Measurements from ENCODE around the gene CDC25A.
"Not testable (repeated sequence)": the region's sequence is repeated elsewhere in the genome, so short reads cannot be mapped to it uniquely, and the experiment has no call there.

Gene CDC25A

DNA sequence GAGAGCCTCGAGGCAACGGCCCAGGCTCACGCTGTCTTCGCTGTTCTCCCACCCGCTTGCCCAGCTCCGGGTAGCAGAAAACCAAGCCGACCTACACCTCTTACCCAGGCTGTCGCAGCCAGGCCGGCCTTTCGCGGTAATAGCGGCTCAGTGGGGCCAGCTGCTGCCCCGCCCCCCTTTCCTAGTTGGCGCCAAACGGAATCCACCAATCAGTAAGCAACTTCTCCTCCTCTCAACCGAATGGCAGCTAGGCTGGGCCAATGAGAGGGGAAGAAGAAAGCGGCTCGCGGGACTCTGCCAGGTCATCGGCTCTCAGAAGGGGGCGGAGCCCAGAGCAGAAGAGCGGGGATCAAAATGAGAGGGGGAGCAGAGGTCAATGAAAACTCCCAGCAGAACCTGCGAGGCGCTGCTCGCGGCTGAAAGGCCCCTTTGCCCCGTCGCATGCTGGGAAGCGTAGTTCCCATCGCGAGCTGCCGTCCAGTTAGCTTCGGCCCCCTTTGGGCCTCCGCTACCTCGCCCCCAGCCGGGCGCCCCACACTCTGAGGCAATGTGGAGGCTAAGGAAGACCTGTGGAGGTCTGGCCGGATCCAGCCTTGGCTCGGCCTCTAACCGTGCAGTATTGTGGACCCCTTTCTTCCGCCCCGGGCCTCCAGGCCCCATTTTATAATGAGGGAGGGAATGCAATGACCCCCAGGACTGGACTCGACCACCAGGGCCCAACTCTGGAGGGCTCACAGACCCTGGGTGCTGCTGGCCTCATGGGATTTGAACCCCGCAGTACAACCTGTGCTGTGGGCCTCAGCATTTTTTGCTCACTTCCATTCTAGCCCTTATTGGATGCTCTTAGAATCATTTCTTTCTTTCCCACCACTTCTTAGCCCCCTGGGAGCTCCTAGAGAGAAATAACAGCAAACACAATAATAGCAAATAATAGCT, at the start of gene CDC25A:
Gene CDC25A (minus strand): TSS at position 152 of the 936 bp plus-strand sequence. CDS start 470 bp downstream, outside the sequence.
- FAIRE-seq: peak; percentile 99

- FAIRE-seq: no peak
These were observed 48.3 kb upstream of the CDC25A start for GRCh38 chr3:48236531-48236930.

GRCh38 chr3:48233542-48233941, 45.3 kb upstream of the CDC25A start:
- FAIRE-seq: no peak

GRCh38 chr3:48232734-48233133, 44.5 kb upstream of the CDC25A start:
- no peak for FAIRE-seq

DNA sequence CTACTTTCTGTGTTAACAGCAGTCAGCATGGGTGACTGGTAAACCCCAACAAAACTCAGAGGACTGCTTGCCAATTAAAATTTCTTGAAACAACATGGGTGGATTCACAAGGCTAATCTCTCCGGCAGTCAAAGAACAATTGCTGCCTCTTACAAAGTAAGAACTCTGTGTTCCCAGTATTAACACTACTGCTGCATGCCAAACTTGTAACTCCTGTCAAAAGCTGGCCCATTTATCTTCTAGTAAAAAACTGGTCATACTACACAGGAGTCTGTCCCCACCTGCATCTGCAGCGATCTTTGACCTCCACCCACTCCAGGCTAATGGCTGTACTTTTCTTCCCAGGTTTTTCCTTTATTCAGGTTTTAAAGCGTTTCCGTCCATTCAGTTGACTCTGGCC, 44.0 kb upstream of the CDC25A start:
- FAIRE-seq: no peak

GRCh38 chr3:48226939-48227338, 38.7 kb upstream of the CDC25A start:
- no peak for FAIRE-seq

- FAIRE-seq: no peak
These were observed 37.4 kb upstream of the CDC25A start for GRCh38 chr3:48225587-48225986.

GRCh38 chr3:48222616-48223513, 34.6 kb upstream of the CDC25A start, which contains the start of gene CAMP:
TSS of gene CAMP (plus strand) at chr3:48223495. CDS start at chr3:48223512, 17 bp downstream.
- FAIRE-seq: no peak

DNA sequence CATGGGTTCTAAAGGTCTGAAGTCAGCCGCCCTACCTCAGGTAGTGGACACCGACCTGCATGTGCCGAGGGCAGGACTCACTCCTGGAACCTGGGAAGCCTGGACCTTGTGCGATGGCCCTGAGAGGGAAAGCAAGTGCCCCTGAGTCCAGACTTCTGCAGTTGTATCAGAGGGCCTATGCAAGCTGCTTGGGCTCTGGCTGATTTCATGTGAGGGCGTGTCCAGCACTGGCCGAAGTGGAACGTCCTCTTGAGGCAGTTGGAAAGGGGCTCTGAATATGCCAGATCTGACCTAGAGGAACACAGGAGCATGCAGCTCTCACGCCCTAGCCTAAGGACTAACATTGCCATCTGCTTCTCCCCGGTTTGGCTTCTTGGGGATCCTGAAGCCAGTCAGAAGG, 32.5 kb upstream of the CDC25A start:
- FAIRE-seq: no peak

GRCh38 chr3:48219543-48219942, 31.3 kb upstream of the CDC25A start:
- FAIRE-seq: no peak

GRCh38 chr3:48218537-48218936, 30.3 kb upstream of the CDC25A start:
- no peak for FAIRE-seq

DNA sequence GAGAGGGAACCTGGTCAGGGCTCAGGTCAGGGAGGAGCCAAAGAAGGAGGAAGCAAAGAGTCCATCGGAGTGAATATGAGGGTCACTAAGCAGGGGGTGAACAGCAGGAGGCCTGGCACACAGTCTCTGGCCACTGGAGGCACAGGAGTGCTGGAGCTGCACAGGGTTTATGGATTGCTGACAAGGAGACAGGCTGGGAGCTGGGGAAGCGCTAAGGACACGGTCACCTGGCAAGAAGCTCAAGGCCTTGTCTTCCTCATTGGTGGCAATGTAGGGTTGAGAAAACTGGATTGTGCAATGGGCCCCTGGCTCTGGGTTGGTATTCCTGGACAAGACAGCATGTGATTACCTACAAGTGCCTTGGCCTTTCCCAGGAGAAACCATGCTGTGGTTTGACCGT, 29.2 kb upstream of the CDC25A start:
- FAIRE-seq: no peak

- no peak for FAIRE-seq
These were observed 27.7 kb upstream of the CDC25A start for GRCh38 chr3:48215876-48216275.

DNA sequence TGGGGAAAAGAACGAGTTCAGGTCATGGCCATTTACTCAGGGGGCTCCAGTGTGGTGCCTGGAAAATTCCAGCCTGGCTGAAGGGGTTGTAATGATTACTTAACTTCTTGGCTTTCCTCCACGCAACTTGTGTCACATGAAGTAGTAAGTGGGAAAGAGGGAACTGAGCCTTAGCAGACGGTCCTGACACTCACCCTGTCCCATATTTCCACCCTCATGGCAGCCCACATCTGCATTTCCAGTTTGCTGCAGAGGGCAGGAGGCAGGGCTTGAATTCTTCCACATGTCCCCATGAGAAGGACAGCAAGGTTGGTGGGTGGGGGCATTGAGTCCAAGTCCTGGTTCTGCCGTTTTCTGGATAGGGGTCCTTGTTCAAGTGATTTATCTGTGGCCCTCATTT, 27.2 kb upstream of the CDC25A start:
- FAIRE-seq: no peak

GRCh38 chr3:48215019-48215418, 26.8 kb upstream of the CDC25A start:
- FAIRE-seq: no peak

- FAIRE-seq: no peak
These were observed 26.0 kb upstream of the CDC25A start for GRCh38 chr3:48214225-48214624.

GRCh38 chr3:48211776-48212175, 23.6 kb upstream of the CDC25A start:
- not testable (repeated sequence) for FAIRE-seq

DNA sequence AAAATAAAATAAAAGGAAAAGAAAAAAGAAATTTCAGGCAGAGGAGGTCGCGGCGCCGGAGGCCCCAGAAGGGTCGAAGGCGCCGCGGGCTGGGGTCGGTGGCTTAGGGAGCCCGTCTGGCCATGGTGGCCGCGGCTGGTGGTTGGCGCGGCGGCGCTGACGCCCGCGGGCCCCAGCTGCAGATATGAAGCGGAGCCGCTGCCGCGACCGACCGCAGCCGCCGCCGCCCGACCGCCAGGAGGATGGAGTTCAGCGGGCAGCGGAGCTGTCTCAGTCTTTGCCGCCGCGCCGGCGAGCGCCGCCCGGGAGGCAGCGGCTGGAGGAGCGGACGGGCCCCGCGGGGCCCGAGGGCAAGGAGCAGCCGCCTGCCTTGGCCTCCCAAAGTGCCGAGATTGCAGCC, 22.3 kb upstream of the CDC25A start:
- FAIRE-seq: not testable (repeated sequence)

DNA sequence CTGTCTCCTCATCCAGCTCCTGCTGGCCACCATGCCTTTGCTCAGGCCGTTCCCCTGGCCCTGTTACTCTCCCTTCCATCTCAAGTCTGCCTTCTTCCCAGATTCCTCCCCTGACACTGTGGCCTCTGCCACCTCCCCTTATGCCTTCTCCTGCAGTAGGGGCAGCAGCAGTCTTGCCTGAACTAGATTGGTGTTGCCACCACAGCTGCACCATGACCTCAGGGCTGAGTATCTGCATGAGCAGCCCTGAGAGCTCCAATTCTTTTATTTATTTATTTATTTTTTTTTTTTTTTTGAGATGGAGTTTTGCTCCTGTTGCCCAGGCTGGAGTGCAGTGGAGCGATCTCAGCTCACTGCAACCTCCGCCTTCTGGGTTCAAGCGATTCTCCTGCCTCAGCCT, 21.2 kb upstream of the CDC25A start:
- FAIRE-seq: no peak

DNA sequence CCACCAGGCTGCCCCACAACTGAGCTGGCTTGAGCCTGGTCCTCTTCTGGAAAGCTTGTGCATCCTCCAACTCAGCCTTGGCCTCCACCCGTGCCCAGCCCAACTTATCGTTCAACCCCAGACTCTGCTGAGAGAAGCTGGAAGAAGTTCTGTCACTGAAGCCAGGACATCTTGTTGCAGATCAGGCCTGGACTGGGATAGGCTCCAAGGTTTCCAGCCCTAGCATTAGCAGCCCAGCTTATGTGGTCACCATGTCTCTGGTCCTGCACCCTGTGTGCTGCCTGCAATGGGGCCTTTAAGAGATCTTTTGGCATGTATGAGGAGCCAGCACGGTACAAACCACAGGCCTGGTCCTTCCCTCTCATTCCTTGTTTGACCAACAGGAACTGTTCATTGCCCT, 19.9 kb upstream of the CDC25A start:
- no peak for FAIRE-seq

- no peak for FAIRE-seq
These were observed 14.4 kb upstream of the CDC25A start for GRCh38 chr3:48202632-48203031.

- FAIRE-seq: no peak
These were observed 10.9 kb upstream of the CDC25A start for GRCh38 chr3:48199117-48199516.

- FAIRE-seq: no peak
These were observed 8.4 kb upstream of the CDC25A start for GRCh38 chr3:48196611-48197010.

Data from A204.1 (cell line).